Measurements from ENCODE around the gene EPC1. TPM values are rescaled to one million over a fixed set of nuclear protein-coding genes. Genes with fewer than 3 reads are reported as not detected.

The EPC1 gene
- total RNA-seq, 4 donors from 2014 or later, result 47.5 to 72.8 (median 62.7) TPM

GRCh38 chr10:32337350-32337749 is 9.6 kb downstream of the EPC1 start:
- Histone ChIP-seq H3K9me3 (no peaks in the 10 kb centered on the region), H3K27ac (no peak overlapping the region), H3K36me3 (no peaks in the 10 kb centered on the region), H3K27me3 (no peaks in the 10 kb centered on the region), H3K4me1 (peaks cover 0 to 100% (median 60%) of the 10 kb centered on the region in 4 donors), H3K4me3 (no peak overlapping the region)
- WGBS, 2 donors, result 87 to 89% methylated on average over 1 of the region's 1 CpG
- DNase-seq (ENCODE audit: low spot score in 2 of 2), result no peak
- TF ChIP-seq EP300 (IDR thresholded peaks at IDR 0.05) (no peak), POLR2A (IDR thresholded peaks at IDR 0.05) (no peak), CTCF (IDR thresholded peaks at IDR 0.05) (no peak)

- TF ChIP-seq EP300 (IDR thresholded peaks at IDR 0.05) (no peak), CTCF (IDR thresholded peaks at IDR 0.05) (no peak), POLR2A (IDR thresholded peaks at IDR 0.05) (no peak)
- Histone ChIP-seq H3K36me3 (no peaks in the 10 kb centered on the region), H3K4me3 (no peak overlapping the region), H3K27ac (peak overlapping the region in 1 of 4 donors; percentile 10), H3K27me3 (no peaks in the 10 kb centered on the region), H3K9me3 (no peaks in the 10 kb centered on the region), H3K4me1 (peaks cover 0 to 100% (median 59%) of the 10 kb centered on the region in 4 donors)
- 85 to 87% methylated on average over 3 of the region's 3 CpGs for WGBS, 2 donors
- no peak for DNase-seq (ENCODE audit: low spot score in 2 of 2)
Observed at GRCh38 chr10:32333849-32334248, 13.1 kb downstream of the EPC1 start.

DNA sequence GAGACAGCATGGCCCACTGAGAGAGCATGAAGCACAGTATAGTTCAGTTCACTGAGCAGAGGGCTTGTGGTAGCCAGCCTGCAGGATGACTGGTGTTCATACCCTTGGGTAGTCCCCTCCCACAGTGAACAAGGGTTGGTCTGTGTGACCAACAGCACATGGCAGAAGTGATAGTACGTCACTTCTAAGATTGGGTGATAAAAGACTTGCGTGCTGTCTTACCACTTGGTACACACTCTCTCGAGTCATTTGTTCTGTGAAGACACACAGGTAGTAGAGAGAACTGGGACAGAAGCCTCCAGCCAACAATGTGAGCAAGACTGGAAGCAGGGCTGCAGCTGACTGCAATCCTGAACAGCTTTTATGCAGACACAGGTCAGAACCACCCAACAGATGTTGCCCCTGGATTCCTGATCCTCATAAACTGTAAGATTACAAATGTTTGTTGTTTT is 14.6 kb downstream of the EPC1 start:
- H3K27me3 ChIP-seq, result no peaks in the 10 kb centered on the region
- H3K4me3 ChIP-seq, result no peak overlapping the region
- DNase-seq (ENCODE audit: low spot score in 2 of 2), result no peak
- 18 to 48% methylated on average over 3 of the region's 3 CpGs for WGBS, 2 donors
- H3K36me3 ChIP-seq, result no peaks in the 10 kb centered on the region
- peak overlapping the region in 1 of 4 donors; percentile 28 for H3K27ac ChIP-seq
- H3K4me1 ChIP-seq, result peaks cover 0 to 100% (median 61%) of the 10 kb centered on the region in 4 donors
- TF ChIP-seq POLR2A (IDR thresholded peaks at IDR 0.05) (no peak), EP300 (IDR thresholded peaks at IDR 0.05) (no peak), CTCF (IDR thresholded peaks at IDR 0.05) (no peak)
- no peaks in the 10 kb centered on the region for H3K9me3 ChIP-seq

- H3K4me3 ChIP-seq, result no peak overlapping the region
- no peaks in the 10 kb centered on the region for H3K9me3 ChIP-seq
- no peaks in the 10 kb centered on the region for H3K36me3 ChIP-seq
- no peaks in the 10 kb centered on the region for H3K27me3 ChIP-seq
- peak overlapping the region in 1 of 4 donors; percentile 28 for H3K27ac ChIP-seq
- peaks cover 0 to 100% (median 61%) of the 10 kb centered on the region in 4 donors for H3K4me1 ChIP-seq
- TF ChIP-seq EP300 (IDR thresholded peaks at IDR 0.05) (no peak), POLR2A (IDR thresholded peaks at IDR 0.05) (no peak), CTCF (IDR thresholded peaks at IDR 0.05) (no peak)
- DNase-seq (ENCODE audit: low spot score in 2 of 2), result no peak
Observed at GRCh38 chr10:32331606-32332005, 15.4 kb downstream of the EPC1 start.

DNA sequence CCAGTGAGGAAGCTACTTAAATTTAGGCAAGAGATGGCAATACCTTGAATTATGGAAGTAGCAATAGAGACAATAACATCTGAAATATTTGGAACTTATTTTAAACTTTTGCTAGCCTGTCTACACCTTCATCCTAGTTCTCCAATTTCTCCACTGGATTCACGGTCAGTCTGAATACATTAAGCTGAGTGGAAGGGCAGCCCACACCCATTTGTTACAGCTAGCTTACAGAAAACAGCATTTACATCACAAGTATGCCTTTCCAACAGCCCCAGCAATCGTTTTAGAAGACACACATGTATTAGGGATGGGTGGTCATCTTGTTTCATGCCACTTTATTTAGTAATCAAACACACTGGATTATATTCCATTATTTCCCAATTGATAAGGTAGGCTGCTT is 16.7 kb downstream of the EPC1 start:
- TF ChIP-seq EP300 (IDR thresholded peaks at IDR 0.05) (no peak), CTCF (IDR thresholded peaks at IDR 0.05) (no peak), POLR2A (IDR thresholded peaks at IDR 0.05) (no peak)
- Histone ChIP-seq H3K4me1 (peaks cover 0 to 100% (median 69%) of the 10 kb centered on the region in 4 donors), H3K4me3 (no peak overlapping the region), H3K27ac (no peak overlapping the region), H3K36me3 (no peaks in the 10 kb centered on the region), H3K27me3 (no peaks in the 10 kb centered on the region), H3K9me3 (no peaks in the 10 kb centered on the region)
- 25 to 30% methylated on average over 2 of the region's 2 CpGs for WGBS, 2 donors
- DNase-seq (ENCODE audit: low spot score in 2 of 2), result no peak

Data from tibial nerve (tissue), 4 donors.